GM19099 (cell line): ENCODE data around the gene ST3GAL3.

ENCODE experiments used
- POLR2A ChIP-seq: IDR thresholded peaks from 3 replicates; pipeline ENCODE4 v1.6.1; 2011; ENCODE audit warnings: low read depth; ENCODE audit not compliant: insufficient read length; ENCODE audit errors: extremely low read depth

Gene ST3GAL3

DNA sequence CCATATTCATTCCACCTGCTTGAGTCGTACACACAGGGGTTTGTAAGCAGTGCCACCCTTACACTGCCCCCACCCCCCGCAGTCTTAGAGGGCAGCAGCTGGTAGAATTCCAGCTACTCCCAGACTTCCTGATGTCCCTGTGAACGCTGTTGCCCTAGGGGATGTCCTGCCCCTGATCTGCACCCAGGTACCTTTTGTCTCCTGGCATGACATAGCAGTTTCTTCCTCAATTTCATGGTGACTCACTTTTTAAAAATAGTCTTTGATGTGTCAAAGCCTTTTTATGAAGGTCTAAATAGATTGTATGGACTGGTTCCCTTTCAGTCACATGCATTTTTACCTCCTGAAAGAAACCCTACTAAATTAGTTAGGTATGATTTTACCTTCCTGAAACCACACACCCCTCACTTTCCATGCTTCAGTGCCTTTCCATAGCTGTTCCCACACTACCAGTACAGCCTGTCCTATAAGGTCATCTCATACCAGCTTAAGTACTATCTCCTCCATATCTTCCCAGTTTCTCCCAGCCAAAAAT, 76.4 kb downstream of the ST3GAL3 start:
- no peak for TF ChIP-seq POLR2A

DNA sequence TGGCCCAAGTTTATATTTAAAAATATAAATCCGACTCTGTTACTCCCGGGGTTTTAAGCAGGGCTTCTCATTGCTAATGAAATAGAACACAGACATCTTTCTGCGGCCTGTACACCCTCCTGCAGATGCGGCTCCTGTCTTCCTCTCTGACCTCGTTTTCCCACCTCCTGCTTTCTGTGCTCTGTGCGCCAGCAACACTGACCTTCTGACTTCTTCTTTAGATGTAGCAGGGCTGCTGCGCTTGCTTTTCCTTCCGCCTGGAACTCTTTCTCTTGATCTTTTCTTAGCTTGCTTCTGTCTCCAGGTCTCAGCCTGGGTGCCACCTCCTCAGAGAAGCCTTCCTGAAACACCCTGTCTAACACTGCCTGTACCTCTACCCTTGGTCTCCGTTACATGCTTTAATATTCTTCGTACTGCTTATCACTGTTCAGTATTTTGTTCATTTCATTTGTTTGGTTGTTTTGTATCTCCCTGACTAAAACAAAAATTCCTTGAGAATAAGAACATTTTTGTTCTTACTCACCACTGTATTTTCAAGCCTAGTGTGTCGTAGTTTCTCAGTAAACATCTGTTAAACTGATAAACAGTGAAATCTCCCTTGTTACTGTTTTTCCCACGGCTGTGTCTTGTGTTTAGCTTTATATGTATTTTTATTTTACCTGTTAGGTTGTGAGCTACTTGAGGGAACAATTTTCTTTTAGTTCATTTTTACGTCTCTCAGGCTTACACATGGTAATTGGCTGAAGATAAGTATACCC, 79.0 kb downstream of the ST3GAL3 start:
- TF ChIP-seq POLR2A = no peak

DNA sequence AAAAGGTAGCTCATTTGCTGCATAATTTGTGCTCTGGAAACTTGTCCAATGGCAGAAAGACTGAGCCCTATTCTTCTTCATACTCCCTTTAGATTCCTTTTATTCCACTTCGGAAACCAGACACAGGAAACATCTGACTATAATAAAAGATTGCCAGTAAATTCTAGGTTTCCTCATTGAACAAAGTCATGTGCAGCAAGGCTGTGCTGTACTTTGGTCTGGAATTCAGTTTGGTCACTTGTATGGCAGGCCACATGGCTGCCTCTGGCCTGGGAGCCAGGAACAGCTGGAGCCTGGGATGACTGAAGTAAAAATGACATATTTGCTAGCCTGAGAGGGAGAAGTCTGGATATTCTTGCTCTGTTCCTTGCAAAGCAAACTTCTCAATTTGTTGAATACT, 79.6 kb downstream of the ST3GAL3 start:
- TF ChIP-seq POLR2A = no peak

DNA sequence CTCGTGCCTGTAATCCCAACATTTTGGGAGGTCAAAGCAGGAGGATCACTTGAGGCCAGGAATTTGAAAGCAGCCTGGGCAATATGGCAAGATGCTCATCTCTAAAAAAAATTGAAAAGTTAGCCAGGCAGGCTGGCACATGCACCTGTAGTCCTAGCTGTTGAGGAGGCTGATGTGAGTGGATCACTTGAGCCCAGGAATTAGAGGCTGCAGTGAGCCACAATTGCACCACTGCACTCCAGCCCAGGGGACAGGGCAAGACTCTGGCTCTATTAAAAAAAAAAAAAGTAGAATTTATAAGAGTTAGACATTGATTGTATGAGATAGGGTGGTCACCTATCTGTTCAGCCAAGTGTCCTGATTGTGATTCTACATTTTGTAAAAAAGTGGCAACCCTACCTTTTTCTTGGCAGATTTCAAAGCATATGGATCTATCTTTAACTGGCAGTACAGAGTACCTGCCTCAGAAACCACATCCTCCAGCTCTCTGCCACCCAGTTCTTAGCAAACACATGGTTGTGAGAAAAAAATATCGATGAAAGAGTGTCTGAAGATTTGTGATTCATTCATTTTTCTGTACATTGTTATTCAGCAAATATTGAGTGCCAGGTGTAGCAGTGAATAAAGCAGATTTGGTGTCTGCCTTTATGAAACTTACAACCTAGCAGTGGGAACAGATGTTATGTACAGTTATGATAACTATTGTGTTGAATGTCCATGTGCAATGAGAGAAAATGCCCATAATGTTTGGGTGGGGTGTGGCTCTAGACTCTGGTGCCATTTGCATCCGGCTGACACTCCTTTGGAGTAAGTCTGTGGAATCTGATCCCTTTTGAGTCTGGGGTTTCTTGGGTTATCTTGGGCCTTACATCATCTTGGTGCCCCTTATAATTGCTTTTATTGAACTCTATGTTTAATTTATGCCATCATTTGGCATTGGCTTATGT, 82.5 kb downstream of the ST3GAL3 start:
- TF ChIP-seq POLR2A = no peak

DNA sequence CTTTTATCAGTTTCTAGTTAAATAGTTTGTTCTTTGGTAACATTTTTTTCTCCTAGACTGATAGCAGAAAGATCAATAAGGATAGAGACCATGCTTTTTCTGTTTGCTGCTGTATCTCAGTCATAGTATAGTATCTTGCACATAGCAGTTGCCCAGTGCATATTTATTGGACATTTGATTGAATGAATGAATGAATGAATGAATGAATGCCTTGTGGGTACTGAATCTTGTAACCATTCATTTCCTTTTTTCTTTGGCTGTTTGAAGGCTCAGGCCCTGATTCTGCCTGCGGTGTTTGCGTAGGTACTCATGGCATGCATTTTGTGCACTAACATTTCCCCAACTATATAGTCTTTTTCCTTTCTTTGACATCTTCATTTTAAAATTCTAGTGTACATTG, 83.9 kb downstream of the ST3GAL3 start:
- TF ChIP-seq POLR2A = no peak

DNA sequence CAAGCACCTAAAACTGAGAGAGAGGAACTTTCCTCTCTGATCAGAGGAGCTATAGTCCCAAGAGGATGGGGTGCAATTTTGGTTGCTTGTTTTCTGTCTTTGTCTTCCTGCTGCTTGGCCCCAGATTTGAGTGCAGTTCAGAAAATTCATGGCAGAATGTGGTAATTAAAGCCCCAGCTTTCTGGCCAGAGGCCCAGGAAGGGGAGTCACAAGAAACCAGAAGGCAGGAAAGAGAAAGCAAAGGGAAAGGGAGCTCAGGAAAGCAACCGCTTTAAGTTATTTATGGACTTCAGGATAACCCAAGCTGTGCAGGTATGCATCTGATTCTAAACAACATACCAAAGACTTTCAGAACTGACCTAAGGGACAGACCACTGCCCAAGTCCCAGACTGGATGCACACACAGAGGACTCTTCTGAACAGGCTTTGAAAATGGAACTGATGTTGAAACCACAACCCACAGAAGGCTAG, 88.8 kb downstream of the ST3GAL3 start:
- no peak for TF ChIP-seq POLR2A

DNA sequence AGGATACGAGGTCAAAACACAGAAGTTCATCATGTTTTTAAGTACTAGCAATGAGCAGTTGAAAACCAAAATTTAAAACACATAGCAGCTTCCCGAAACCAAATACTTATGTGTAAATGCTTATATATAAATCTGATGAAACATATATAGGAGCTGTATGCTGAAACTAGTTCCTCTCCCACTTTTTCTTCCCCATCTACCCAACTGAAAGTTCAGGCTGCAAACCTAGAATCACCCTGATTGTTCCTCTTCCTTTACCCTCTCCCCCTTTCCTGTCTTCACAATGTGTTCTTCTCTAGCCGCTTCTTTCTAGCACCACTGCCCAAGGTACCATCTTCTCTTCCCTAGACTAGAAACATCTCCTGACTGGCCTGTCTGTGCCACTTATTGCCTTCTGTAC, 90.6 kb downstream of the ST3GAL3 start:
- TF ChIP-seq POLR2A = no peak

DNA sequence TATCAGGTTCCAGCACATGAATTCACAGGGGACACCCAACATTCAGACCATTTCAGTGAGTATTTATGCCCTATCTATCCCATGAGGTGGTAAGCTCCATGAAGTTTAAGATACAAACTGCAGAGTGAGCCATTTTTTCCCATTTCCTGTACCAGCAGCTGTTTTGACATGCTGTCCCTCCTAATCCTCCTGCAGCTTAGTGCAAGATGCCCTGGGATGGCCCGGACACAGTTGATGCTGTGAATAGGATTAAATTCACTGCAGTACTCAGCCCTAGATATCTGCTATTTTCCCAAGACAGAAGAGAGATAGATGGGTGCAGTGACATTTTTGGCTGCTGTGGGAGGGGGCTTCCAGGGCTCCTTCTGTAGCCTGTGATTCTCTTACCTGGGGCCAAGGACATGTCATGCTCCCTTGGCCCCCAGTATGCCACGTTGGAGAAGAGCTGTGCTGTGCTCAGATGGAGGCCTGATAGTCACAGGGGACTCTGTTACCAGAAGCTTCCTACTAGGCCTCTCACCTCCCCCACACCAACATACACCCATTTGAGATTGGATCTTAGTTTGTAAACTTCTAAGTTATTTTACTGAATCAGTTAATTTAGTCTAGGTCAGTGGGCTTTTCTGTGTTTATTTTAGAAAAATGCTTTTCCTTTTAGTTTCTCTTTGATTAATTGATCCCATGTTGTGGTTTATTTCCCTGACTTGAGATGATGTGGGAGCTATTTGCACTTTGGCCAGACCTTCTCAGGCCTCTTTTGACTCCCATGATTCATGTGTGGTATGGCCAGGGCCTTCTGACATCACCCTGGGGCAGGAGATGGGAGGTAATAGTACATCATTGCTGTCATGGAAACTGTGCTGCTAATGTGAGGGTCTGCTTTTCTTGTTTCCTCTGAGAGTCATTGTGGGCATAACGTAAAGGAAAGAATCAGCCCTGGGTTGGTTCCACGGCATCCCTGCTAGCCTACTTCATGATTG, 92.6 kb downstream of the ST3GAL3 start:
- no peak for TF ChIP-seq POLR2A

DNA sequence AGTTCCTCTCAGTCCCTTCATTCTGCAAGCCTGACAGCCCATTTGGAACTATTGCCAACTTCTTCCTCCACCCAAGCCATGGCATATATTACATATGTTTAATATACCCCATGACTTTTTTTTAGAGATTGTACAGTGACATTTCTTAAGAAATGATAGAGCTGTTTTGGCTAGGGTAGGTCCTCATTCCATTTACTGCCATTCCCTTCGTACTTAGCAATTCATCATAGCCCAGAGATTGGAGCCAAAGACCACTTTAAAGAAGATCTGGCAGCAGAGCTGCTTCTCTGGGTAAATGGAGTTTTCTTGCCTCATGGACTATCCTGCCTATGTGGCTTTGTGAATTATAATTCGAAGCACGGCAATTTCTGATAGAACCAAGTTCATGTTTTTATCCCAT, 93.4 kb downstream of the ST3GAL3 start:
- no peak for TF ChIP-seq POLR2A

DNA sequence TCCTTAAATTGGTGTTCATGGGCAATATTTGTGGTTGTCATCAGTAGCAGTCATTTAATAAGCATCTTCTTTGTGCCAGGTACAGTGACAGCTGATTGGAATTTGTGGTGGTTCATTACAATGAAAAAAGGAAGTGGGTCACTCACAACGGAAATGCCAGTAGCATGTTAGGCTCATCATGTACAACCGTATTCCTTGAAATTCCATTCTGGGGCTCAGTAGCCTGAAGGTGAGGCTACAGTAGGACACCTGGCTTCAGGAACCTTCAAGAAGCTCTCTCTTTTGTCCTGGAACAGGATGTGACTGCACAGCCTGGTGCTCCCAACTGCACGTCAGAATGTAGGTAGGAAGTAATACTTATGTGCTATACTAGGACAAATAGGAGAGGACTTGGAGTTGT, 93.9 kb downstream of the ST3GAL3 start:
- TF ChIP-seq POLR2A = no peak

DNA sequence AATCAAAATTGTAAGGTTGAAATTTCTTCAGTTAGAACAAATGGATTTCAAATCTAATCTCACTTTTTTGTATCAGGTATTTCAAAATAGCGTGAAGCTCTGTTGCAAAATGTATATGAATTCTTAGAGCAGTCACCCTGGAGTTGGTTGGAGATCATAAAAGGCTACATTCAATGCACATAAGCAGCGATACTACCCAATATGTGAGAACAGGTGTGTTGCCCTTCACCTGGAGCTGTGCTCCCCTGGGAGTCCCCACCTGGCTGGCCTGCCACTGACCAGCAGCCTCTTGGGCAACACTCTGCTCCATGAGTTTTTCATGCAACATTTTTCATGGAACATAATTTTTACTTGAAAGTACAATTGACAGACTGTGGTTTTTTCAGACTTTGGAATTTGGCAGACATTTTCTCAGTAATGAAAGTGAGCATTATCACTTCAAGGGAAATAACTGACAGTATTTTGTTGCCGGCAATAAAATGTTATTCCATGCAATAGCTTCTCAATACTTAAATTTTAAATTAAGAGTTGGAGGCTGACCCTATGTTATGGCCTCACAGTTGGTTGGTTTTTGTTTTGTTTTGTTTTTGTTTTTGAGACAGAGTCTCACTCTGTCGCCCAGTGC, 95.1 kb downstream of the ST3GAL3 start:
- TF ChIP-seq POLR2A = no peak

DNA sequence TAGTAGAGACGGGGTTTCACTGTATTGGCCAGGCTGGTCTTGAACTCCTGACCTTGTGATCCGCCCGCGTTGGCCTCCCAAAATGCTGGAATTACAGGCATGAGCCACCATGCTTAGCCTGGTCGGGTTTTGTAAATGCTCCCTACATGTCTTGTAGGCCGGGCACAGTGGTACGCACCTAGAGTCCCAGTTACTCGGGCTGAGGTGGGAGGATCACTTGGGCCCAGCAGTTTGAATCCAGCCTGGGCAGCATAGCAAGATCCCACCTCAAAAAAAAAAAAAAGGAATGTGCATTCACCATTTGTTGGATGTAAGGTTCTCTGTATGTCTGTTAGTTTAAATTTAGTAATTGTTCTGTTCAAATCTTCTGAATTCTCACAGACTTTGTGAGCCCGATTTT, 95.8 kb downstream of the ST3GAL3 start:
- no peak for TF ChIP-seq POLR2A

DNA sequence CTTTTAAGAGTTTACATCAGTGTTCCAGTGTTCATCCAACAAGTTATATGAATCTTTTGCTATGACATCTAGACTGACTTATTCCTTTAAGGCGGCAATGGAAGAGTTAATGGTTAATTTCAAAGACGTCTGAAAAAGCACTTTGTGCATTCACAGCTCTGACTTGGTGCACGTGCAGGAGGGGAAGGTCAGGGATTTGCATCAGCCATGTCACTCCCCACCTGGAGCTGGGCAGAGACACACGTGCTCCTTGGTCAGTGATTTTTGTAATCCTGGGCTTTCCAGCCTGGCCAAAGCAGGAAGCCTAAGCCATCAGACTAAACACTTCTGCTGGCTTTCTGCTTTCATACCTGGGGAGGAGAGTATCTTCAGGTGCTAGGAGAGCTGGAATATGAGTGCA, 96.3 kb downstream of the ST3GAL3 start:
- TF ChIP-seq POLR2A = no peak

DNA sequence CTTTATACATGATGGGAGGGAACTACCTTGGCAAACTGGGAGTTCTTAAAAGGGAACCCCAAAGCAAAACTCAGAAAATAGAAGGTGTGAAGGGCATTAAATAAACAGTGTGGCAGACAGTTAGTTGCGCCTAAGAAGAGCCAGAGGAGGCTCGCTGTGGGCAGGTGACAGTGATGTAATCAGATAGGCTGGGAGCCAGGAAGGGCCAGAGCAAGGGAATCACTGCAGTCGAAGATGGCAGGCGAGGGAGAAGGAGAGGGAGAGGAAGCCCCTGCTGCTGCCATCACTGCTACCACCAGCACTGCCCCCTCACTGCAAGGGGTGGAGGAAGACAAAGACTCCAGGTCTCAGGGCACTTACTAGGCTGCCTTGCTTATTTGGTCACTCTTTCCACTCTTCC, 97.2 kb downstream of the ST3GAL3 start:
- no peak for TF ChIP-seq POLR2A
